ENCODE measurements around the gene BICD1. TPM values are rescaled to one million over a fixed set of nuclear protein-coding genes. Genes with fewer than 3 reads are reported as not detected.

BICD1 gene
- total and polyA plus RNA-seq, 4 donors, result 0.46 to 3.4 (median 1.1) TPM

DNA sequence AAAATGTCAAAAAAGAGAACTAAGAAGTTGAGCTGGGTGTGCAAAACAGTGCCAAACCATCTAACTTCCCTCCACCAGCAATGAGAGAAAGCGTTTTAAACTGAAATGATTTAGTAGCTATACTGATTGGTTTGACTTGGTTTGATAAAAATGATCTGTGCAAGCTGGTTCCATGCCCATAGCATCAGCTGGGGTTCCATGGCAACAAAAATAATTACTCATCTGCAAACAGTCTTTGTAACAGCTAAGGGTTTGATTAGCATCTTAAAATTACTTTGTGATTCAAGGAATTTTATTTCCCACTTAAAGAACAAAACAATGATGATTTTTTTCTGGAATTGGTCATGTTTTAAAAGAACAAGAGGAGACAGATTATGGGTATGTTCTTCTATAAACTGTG, 15.0 kb upstream of the BICD1 start:
- DNase-seq (ENCODE audit: low spot score), result no peak
- H3K4me3 ChIP-seq (ENCODE audit: low read depth in 1 of 3, low read length in 3 of 3), result no peak overlapping the region
- WGBS, result 74% methylated on average over 1 of the region's 1 CpG
- no peaks in the 10 kb centered on the region for H3K4me1 ChIP-seq (ENCODE audit: control insufficient read depth in 4 of 4, insufficient read depth in 4 of 4, low read length in 3 of 4)
- H3K36me3 ChIP-seq (ENCODE audit: control insufficient read depth in 4 of 4, insufficient read depth in 3 of 4, low read depth in 1 of 4, low read length in 3 of 4), result no peaks in the 10 kb centered on the region
- H3K9ac ChIP-seq (ENCODE audit: low read depth in 1 of 2, low read length in 2 of 2), result no peak overlapping the region
- H3K27me3 ChIP-seq (ENCODE audit: control insufficient read depth in 4 of 4, insufficient read depth in 4 of 4, low read length in 3 of 4), result no peaks in the 10 kb centered on the region
- H3K27ac ChIP-seq (ENCODE audit: low read depth in 1 of 2, low read length in 2 of 2), result no peak overlapping the region
- H3K9me3 ChIP-seq (ENCODE audit: control insufficient read depth in 4 of 4, low read length in 3 of 4), result no peaks in the 10 kb centered on the region
- TF ChIP-seq EGR1 (IDR thresholded peaks at IDR 0.05; ENCODE audit: low read depth in 2 of 2) (no peak), JUND (IDR thresholded peaks at IDR 0.05) (no peak), RXRA (IDR thresholded peaks at IDR 0.05) (no peak), HNF4A (conservative IDR thresholded peaks at IDR 0.05) (no peak), ZBTB33 (IDR thresholded peaks at IDR 0.05) (no peak), TAF1 (conservative IDR thresholded peaks at IDR 0.05) (no peak), NR2F2 (IDR thresholded peaks at IDR 0.05) (no peak), YY1 (IDR thresholded peaks at IDR 0.05) (no peak), GABPA (IDR thresholded peaks at IDR 0.05 in 1 of 2, conservative IDR thresholded peaks at IDR 0.05 in 1 of 2) (no peak), RAD21 (IDR thresholded peaks at IDR 0.05) (no peak), ATF3 (IDR thresholded peaks at IDR 0.05) (no peak), FOXA1 (IDR thresholded peaks at IDR 0.05) (no peak), HNF4G (IDR thresholded peaks at IDR 0.05) (no peak), SP1 (IDR thresholded peaks at IDR 0.05) (no peak), FOXA2 (IDR thresholded peaks at IDR 0.05) (no peak)
- TF ChIP-seq, protein P1, sequence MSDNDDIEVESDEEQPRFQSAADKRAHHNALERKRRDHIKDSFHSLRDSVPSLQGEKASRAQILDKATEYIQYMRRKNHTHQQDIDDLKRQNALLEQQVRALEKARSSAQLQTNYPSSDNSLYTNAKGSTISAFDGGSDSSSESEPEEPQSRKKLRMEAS (IDR thresholded peaks at IDR 0.05), result no peak
- TF ChIP-seq, protein P2, sequence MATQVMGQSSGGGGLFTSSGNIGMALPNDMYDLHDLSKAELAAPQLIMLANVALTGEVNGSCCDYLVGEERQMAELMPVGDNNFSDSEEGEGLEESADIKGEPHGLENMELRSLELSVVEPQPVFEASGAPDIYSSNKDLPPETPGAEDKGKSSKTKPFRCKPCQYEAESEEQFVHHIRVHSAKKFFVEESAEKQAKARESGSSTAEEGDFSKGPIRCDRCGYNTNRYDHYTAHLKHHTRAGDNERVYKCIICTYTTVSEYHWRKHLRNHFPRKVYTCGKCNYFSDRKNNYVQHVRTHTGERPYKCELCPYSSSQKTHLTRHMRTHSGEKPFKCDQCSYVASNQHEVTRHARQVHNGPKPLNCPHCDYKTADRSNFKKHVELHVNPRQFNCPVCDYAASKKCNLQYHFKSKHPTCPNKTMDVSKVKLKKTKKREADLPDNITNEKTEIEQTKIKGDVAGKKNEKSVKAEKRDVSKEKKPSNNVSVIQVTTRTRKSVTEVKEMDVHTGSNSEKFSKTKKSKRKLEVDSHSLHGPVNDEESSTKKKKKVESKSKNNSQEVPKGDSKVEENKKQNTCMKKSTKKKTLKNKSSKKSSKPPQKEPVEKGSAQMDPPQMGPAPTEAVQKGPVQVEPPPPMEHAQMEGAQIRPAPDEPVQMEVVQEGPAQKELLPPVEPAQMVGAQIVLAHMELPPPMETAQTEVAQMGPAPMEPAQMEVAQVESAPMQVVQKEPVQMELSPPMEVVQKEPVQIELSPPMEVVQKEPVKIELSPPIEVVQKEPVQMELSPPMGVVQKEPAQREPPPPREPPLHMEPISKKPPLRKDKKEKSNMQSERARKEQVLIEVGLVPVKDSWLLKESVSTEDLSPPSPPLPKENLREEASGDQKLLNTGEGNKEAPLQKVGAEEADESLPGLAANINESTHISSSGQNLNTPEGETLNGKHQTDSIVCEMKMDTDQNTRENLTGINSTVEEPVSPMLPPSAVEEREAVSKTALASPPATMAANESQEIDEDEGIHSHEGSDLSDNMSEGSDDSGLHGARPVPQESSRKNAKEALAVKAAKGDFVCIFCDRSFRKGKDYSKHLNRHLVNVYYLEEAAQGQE (IDR thresholded peaks at IDR 0.05), result no peak
- TF ChIP-seq, protein P3, sequence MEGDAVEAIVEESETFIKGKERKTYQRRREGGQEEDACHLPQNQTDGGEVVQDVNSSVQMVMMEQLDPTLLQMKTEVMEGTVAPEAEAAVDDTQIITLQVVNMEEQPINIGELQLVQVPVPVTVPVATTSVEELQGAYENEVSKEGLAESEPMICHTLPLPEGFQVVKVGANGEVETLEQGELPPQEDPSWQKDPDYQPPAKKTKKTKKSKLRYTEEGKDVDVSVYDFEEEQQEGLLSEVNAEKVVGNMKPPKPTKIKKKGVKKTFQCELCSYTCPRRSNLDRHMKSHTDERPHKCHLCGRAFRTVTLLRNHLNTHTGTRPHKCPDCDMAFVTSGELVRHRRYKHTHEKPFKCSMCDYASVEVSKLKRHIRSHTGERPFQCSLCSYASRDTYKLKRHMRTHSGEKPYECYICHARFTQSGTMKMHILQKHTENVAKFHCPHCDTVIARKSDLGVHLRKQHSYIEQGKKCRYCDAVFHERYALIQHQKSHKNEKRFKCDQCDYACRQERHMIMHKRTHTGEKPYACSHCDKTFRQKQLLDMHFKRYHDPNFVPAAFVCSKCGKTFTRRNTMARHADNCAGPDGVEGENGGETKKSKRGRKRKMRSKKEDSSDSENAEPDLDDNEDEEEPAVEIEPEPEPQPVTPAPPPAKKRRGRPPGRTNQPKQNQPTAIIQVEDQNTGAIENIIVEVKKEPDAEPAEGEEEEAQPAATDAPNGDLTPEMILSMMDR (IDR thresholded peaks at IDR 0.05; ENCODE audit: low read depth, low read length, missing input control), result no peak
